ENCODE results near the gene MAGEA9B.
"Not testable (repeated sequence)": the region's sequence is repeated elsewhere in the genome, so short reads cannot be mapped to it uniquely, and the experiment has no call there.

GRCh38 chrX:149534926-149535602, 52.2 kb downstream of the MAGEA9B start:
- not testable (repeated sequence) for TF ChIP-seq CREB5 (CRISPR knock-in tag; IDR thresholded peaks at IDR 0.05; ENCODE audit: low read depth); TSHZ2 (CRISPR knock-in tag; IDR thresholded peaks at IDR 0.05); ZFP3 (CRISPR knock-in tag; IDR thresholded peaks at IDR 0.05)

Measured in SK-N-SH treated with all-trans-retinoic acid at 6 μM for 48 hours (cell line).